ENCODE data around the gene SHISAL1.

Gene SHISAL1

GRCh38 chr22:44316393-44317122, 3.8 kb upstream of the SHISAL1 start:
- Histone ChIP-seq H3K27ac (ENCODE audit: low read depth in 2 of 2, low read length in 2 of 2) (no peak overlapping the region), H3K27me3 (ENCODE audit: control insufficient read depth in 2 of 2, insufficient read depth in 2 of 2, low read length in 2 of 2) (no peaks in the 10 kb centered on the region), H3K36me3 (ENCODE audit: control insufficient read depth in 2 of 2, insufficient read depth in 2 of 2, low read length in 2 of 2) (no peaks in the 10 kb centered on the region), H3K9ac (ENCODE audit: low read depth in 1 of 2, low read length in 2 of 2) (no peak overlapping the region), H3K9me3 (ENCODE audit: control insufficient read depth in 2 of 2, low read length in 2 of 2) (no peaks in the 10 kb centered on the region), H3K4me3 (ENCODE audit: low read length in 2 of 2) (no peak overlapping the region), H3K4me1 (ENCODE audit: control insufficient read depth in 2 of 2, insufficient read depth in 2 of 2, low read length in 2 of 2) (no peaks in the 10 kb centered on the region)

- no peak overlapping the region for H3K27ac ChIP-seq (ENCODE audit: low read depth in 2 of 2, low read length in 2 of 2)
- no peak overlapping the region for H3K9ac ChIP-seq (ENCODE audit: low read depth in 1 of 2, low read length in 2 of 2)
- no peaks in the 10 kb centered on the region for H3K9me3 ChIP-seq (ENCODE audit: control insufficient read depth in 2 of 2, low read length in 2 of 2)
- no peaks in the 10 kb centered on the region for H3K27me3 ChIP-seq (ENCODE audit: control insufficient read depth in 2 of 2, insufficient read depth in 2 of 2, low read length in 2 of 2)
- H3K4me3 ChIP-seq (ENCODE audit: low read length in 2 of 2) = no peak overlapping the region
- no peaks in the 10 kb centered on the region for H3K36me3 ChIP-seq (ENCODE audit: control insufficient read depth in 2 of 2, insufficient read depth in 2 of 2, low read length in 2 of 2)
- H3K4me1 ChIP-seq (ENCODE audit: control insufficient read depth in 2 of 2, insufficient read depth in 2 of 2, low read length in 2 of 2) = peaks cover 0 to under 1% of the 10 kb centered on the region in 2 donors
These were observed 1.8 kb upstream of the SHISAL1 start for GRCh38 chr22:44314425-44315067.

- no peak overlapping the region for H3K4me3 ChIP-seq (ENCODE audit: low read length in 2 of 2)
- no peaks in the 10 kb centered on the region for H3K9me3 ChIP-seq (ENCODE audit: control insufficient read depth in 2 of 2, low read length in 2 of 2)
- no peaks in the 10 kb centered on the region for H3K36me3 ChIP-seq (ENCODE audit: control insufficient read depth in 2 of 2, insufficient read depth in 2 of 2, low read length in 2 of 2)
- peaks cover 0 to 7% of the 10 kb centered on the region in 2 donors for H3K4me1 ChIP-seq (ENCODE audit: control insufficient read depth in 2 of 2, insufficient read depth in 2 of 2, low read length in 2 of 2)
- peak overlapping the region in 1 of 2 donors; percentile 23 for H3K27ac ChIP-seq (ENCODE audit: low read depth in 2 of 2, low read length in 2 of 2)
- H3K27me3 ChIP-seq (ENCODE audit: control insufficient read depth in 2 of 2, insufficient read depth in 2 of 2, low read length in 2 of 2) = no peaks in the 10 kb centered on the region
- no peak overlapping the region for H3K9ac ChIP-seq (ENCODE audit: low read depth in 1 of 2, low read length in 2 of 2)
These were observed 745 bp upstream of the SHISAL1 start for GRCh38 chr22:44313385-44314006.

GRCh38 chr22:44311855-44312170, 938 bp downstream of the SHISAL1 start:
- H3K9ac ChIP-seq (ENCODE audit: low read depth in 1 of 2, low read length in 2 of 2) = no peak overlapping the region
- H3K27ac ChIP-seq (ENCODE audit: low read depth in 2 of 2, low read length in 2 of 2) = peak overlapping the region in 1 of 2 donors; percentile 17
- no peak overlapping the region for H3K4me3 ChIP-seq (ENCODE audit: low read length in 2 of 2)
- peaks cover 0 to 7% of the 10 kb centered on the region in 2 donors for H3K4me1 ChIP-seq (ENCODE audit: control insufficient read depth in 2 of 2, insufficient read depth in 2 of 2, low read length in 2 of 2)
- no peaks in the 10 kb centered on the region for H3K27me3 ChIP-seq (ENCODE audit: control insufficient read depth in 2 of 2, insufficient read depth in 2 of 2, low read length in 2 of 2)
- H3K36me3 ChIP-seq (ENCODE audit: control insufficient read depth in 2 of 2, insufficient read depth in 2 of 2, low read length in 2 of 2) = no peaks in the 10 kb centered on the region
- H3K9me3 ChIP-seq (ENCODE audit: control insufficient read depth in 2 of 2, low read length in 2 of 2) = no peaks in the 10 kb centered on the region

GRCh38 chr22:44311104-44311854, 1.5 kb downstream of the SHISAL1 start:
- Histone ChIP-seq H3K9me3 (ENCODE audit: control insufficient read depth in 2 of 2, low read length in 2 of 2) (no peaks in the 10 kb centered on the region), H3K4me3 (ENCODE audit: low read length in 2 of 2) (no peak overlapping the region), H3K9ac (ENCODE audit: low read depth in 1 of 2, low read length in 2 of 2) (no peak overlapping the region), H3K27ac (ENCODE audit: low read depth in 2 of 2, low read length in 2 of 2) (peak overlapping the region; percentile 17 to 28), H3K36me3 (ENCODE audit: control insufficient read depth in 2 of 2, insufficient read depth in 2 of 2, low read length in 2 of 2) (no peaks in the 10 kb centered on the region), H3K4me1 (ENCODE audit: control insufficient read depth in 2 of 2, insufficient read depth in 2 of 2, low read length in 2 of 2) (peaks cover 0 to 7% of the 10 kb centered on the region in 2 donors), H3K27me3 (ENCODE audit: control insufficient read depth in 2 of 2, insufficient read depth in 2 of 2, low read length in 2 of 2) (no peaks in the 10 kb centered on the region)

GRCh38 chr22:44309647-44310046, 3.1 kb downstream of the SHISAL1 start:
- Histone ChIP-seq H3K27ac (ENCODE audit: low read depth in 2 of 2, low read length in 2 of 2) (peak overlapping the region; percentile 25 to 38), H3K36me3 (ENCODE audit: control insufficient read depth in 2 of 2, insufficient read depth in 2 of 2, low read length in 2 of 2) (no peaks in the 10 kb centered on the region), H3K9me3 (ENCODE audit: control insufficient read depth in 2 of 2, low read length in 2 of 2) (no peaks in the 10 kb centered on the region), H3K9ac (ENCODE audit: low read depth in 1 of 2, low read length in 2 of 2) (no peak overlapping the region), H3K4me1 (ENCODE audit: control insufficient read depth in 2 of 2, insufficient read depth in 2 of 2, low read length in 2 of 2) (peaks cover 0 to 7% of the 10 kb centered on the region in 2 donors), H3K4me3 (ENCODE audit: low read length in 2 of 2) (no peak overlapping the region), H3K27me3 (ENCODE audit: control insufficient read depth in 2 of 2, insufficient read depth in 2 of 2, low read length in 2 of 2) (no peaks in the 10 kb centered on the region)

- Histone ChIP-seq H3K9me3 (ENCODE audit: control insufficient read depth in 2 of 2, low read length in 2 of 2) (no peaks in the 10 kb centered on the region), H3K9ac (ENCODE audit: low read depth in 1 of 2, low read length in 2 of 2) (no peak overlapping the region), H3K27me3 (ENCODE audit: control insufficient read depth in 2 of 2, insufficient read depth in 2 of 2, low read length in 2 of 2) (no peaks in the 10 kb centered on the region), H3K4me1 (ENCODE audit: control insufficient read depth in 2 of 2, insufficient read depth in 2 of 2, low read length in 2 of 2) (peaks cover 0 to 9% of the 10 kb centered on the region in 2 donors), H3K27ac (ENCODE audit: low read depth in 2 of 2, low read length in 2 of 2) (peak overlapping the region; percentile 25 to 59), H3K4me3 (ENCODE audit: low read length in 2 of 2) (no peak overlapping the region), H3K36me3 (ENCODE audit: control insufficient read depth in 2 of 2, insufficient read depth in 2 of 2, low read length in 2 of 2) (no peaks in the 10 kb centered on the region)
These were observed 3.6 kb downstream of the SHISAL1 start for GRCh38 chr22:44309137-44309536.

- H3K36me3 ChIP-seq (ENCODE audit: control insufficient read depth in 2 of 2, insufficient read depth in 2 of 2, low read length in 2 of 2) = no peaks in the 10 kb centered on the region
- H3K9ac ChIP-seq (ENCODE audit: low read depth in 1 of 2, low read length in 2 of 2) = no peak overlapping the region
- H3K27ac ChIP-seq (ENCODE audit: low read depth in 2 of 2, low read length in 2 of 2) = peak overlapping the region; percentile 6 to 16
- H3K4me1 ChIP-seq (ENCODE audit: control insufficient read depth in 2 of 2, insufficient read depth in 2 of 2, low read length in 2 of 2) = peaks cover 0 to 12% of the 10 kb centered on the region in 2 donors
- H3K27me3 ChIP-seq (ENCODE audit: control insufficient read depth in 2 of 2, insufficient read depth in 2 of 2, low read length in 2 of 2) = no peaks in the 10 kb centered on the region
- H3K9me3 ChIP-seq (ENCODE audit: control insufficient read depth in 2 of 2, low read length in 2 of 2) = no peaks in the 10 kb centered on the region
- H3K4me3 ChIP-seq (ENCODE audit: low read length in 2 of 2) = no peak overlapping the region
These were observed 5.1 kb downstream of the SHISAL1 start for GRCh38 chr22:44307509-44308169.

GRCh38 chr22:44305888-44306287, 6.9 kb downstream of the SHISAL1 start:
- peaks cover 0 to 12% of the 10 kb centered on the region in 2 donors for H3K4me1 ChIP-seq (ENCODE audit: control insufficient read depth in 2 of 2, insufficient read depth in 2 of 2, low read length in 2 of 2)
- H3K27me3 ChIP-seq (ENCODE audit: control insufficient read depth in 2 of 2, insufficient read depth in 2 of 2, low read length in 2 of 2) = no peaks in the 10 kb centered on the region
- H3K4me3 ChIP-seq (ENCODE audit: low read length in 2 of 2) = no peak overlapping the region
- no peaks in the 10 kb centered on the region for H3K36me3 ChIP-seq (ENCODE audit: control insufficient read depth in 2 of 2, insufficient read depth in 2 of 2, low read length in 2 of 2)
- H3K9ac ChIP-seq (ENCODE audit: low read depth in 1 of 2, low read length in 2 of 2) = no peak overlapping the region
- H3K27ac ChIP-seq (ENCODE audit: low read depth in 2 of 2, low read length in 2 of 2) = peak overlapping the region in 1 of 2 donors; percentile 17
- no peaks in the 10 kb centered on the region for H3K9me3 ChIP-seq (ENCODE audit: control insufficient read depth in 2 of 2, low read length in 2 of 2)

Data from mucosa of rectum (tissue), 2 donors.